ES-I3 (cell line): ENCODE measurements around the gene MRPL45.

Experiments used
- H3K36me3 ChIP-seq: 2 replicates; pipeline ENCODE4 v1.6.1; 2013; ENCODE audit warnings: mild to moderate bottlenecking, low read length, control low read depth, moderate library complexity; ENCODE audit not compliant: insufficient read depth
- H3K4me1 ChIP-seq: 2 replicates; pipeline ENCODE4 v1.6.1; 2013; ENCODE audit warnings: mild to moderate bottlenecking, control low read depth, low read length; ENCODE audit not compliant: insufficient read depth
- H3K9ac ChIP-seq: 2 replicates; pipeline ENCODE4 v1.6.1; 2013; ENCODE audit warnings: low read depth, mild to moderate bottlenecking, low read length, moderate library complexity
- H3K9me3 ChIP-seq: 2 replicates; pipeline ENCODE4 v1.6.1; 2013; ENCODE audit warnings: mild to moderate bottlenecking, low read length, moderate library complexity; ENCODE audit not compliant: control insufficient read depth, insufficient read depth

MRPL45 gene

DNA sequence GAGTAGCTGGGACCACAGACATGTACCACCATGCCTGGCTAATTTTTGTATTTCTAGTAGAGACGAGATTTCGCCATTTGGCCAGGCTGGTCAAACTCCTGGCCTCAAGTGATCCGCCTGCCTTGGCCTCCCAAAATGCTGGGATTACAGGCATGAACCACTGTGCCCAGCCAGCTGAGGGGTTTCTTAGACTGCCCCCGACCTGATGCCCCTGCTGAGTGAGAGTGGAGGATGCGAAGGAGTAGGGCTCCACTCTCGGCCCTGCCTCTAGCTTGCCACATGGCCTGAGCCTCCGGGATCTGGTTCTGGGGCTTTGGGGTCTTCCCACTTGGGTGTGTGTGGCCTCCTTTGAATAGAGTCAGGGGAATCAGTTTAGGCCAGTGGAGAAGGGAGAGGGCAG, 35.8 kb downstream of the MRPL45 start:
- Histone ChIP-seq H3K36me3 (no peaks in the 10 kb centered on the region), H3K4me1 (no peaks in the 10 kb centered on the region), H3K9ac (no peak overlapping the region), H3K9me3 (no peaks in the 10 kb centered on the region)

DNA sequence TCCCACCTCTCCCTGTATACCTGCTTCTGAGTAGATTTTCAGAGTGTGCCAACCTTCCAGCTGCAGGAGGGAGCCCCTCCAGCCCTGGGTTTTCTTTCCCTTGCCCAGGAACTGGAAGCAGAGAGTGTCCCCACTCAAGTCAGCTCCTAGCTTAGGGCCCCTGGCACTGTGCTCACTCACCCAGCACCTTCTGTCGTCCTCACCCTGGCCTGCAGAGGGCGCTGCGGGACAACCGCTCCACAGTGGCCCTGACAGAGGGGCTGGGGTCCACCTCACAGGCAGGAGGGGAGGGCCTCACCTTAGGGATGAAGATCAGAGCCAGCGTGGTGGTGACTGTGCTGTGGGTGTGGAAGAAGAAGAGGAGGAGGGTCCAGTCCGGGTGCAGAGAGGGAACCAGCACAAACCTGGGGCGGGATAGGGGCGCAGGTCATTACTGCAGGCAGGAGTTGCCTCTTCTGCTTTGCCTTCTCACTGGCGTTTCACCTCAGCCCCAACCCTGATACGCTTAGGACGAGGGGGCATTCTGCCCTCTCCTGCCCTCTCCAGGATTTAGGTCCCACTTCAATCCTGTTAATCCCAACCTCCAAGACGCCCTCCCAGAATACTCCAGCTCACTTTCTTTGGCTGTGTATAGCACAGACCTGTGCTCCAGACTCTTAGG, 36.8 kb downstream of the MRPL45 start:
- Histone ChIP-seq H3K9ac (no peak overlapping the region), H3K36me3 (no peaks in the 10 kb centered on the region), H3K9me3 (no peaks in the 10 kb centered on the region)

DNA sequence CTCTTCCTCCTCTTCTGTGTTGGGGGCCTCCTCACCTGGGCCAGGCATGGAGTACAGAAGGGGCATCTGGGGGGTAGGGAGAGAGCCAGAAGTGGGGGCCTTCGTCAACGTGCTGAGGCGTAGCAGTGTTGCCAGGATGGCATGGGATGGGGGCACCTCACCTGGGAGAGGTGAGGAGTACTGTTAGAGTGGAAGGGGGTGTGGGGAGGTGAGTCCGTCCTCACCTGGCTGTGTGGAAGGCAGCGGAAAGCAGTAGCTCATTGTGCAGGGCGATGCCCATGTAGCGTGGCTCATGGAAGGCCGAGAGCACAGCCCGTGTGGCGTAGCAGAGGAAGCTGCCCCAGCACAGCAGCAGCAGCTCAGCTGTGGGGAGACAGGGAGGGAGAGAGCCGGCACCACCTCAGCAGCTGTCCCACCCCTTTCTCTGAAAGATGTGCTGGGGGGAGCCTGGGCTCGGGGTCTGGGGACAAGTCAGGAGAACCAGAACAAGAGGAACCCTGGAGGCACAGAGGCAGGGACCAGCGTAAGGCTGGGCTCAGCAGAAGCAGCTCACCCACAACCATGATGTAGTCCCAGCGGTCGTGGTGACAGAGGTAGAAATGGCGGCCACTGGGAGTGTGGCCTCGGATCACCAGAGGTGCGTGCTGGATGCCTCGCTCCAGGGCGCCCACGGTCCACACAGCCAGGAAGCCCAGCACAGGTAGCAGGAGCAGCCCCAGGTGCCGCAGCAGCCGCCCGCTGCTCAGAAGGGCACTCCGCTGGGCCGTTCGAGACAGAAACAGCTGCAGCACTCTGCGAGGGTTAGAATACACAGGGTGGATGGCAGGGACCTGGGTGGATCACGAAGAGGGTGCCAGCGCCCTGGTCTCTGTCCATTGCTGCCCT, 37.8 kb downstream of the MRPL45 start:
- H3K4me1 ChIP-seq, result no peaks in the 10 kb centered on the region
- H3K36me3 ChIP-seq, result no peaks in the 10 kb centered on the region
- H3K9ac ChIP-seq, result no peak overlapping the region

More for the DNA sequence above, 36.8 kb downstream of the MRPL45 start:
- H3K4me1 ChIP-seq, result no peaks in the 10 kb centered on the region

DNA sequence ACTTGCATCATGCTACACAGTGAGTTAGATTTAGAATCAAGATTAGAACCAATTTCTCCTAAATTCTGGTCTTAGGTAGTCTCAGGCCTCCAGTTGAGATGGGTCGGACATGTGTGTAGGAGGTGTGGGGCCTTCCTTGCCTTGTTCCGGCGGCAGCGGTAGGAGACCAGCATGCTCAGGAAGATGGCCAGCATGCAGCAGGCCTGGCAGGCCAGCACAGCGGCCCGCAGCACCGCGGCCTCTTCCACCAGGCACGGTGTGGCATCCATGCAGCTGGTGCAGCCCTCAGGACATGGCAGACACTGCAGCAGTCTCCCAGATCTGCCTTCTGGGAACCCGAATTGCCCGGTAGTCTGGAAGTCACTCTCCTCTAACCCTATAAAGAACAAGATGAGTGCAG, 39.9 kb downstream of the MRPL45 start:
- H3K9ac ChIP-seq, result no peak overlapping the region

More for the DNA sequence above, 37.8 kb downstream of the MRPL45 start:
- no peaks in the 10 kb centered on the region for H3K9me3 ChIP-seq

DNA sequence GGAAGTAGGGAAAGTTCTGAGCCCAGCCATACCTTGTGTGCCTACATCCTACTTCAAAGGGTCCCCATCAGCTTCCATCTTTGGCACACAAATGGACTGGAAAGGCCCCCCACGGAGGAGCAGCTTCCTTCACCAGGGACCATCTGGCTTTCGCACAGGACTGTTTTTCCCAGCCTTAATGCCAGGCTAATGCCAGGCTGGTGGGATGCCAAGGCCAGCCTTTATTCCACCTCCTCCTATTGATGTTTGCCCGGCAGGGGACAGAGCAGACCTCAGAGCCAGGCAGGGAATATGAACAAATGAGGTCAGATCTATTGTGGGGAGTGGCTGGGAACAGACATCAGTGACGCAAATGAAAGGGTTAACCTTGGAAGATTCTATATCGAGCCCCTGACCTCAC, 41.1 kb downstream of the MRPL45 start:
- no peak overlapping the region for H3K9ac ChIP-seq
- H3K36me3 ChIP-seq, result no peaks in the 10 kb centered on the region
- H3K9me3 ChIP-seq, result no peaks in the 10 kb centered on the region
- peaks cover 5% of the 10 kb centered on the region; the same call in 1 of the 2 replicates for H3K4me1 ChIP-seq

More for the DNA sequence above, 39.9 kb downstream of the MRPL45 start:
- Histone ChIP-seq H3K36me3 (no peaks in the 10 kb centered on the region), H3K9me3 (no peaks in the 10 kb centered on the region), H3K4me1 (peaks cover 5% of the 10 kb centered on the region; the same call in 1 of the 2 replicates)

DNA sequence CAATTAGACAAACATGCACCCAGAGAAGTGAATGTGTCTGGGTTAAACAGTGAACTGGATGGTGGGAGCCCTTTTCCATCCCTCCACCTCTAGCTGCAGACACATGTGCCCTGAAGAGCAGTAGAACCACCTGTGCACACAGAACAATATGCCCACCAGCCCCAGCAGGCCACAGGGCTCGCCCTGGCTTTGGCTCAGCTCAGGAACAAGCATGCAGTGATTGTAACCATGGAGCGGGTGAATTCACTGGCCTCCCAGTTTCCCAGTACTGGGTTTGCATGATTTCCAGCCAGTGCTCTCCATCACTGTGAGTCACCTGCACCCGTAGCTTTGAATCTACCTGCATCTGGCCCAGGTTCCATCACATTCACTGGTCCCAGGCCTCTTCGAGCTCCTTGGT, 41.6 kb downstream of the MRPL45 start:
- peaks cover 5% of the 10 kb centered on the region; the same call in 1 of the 2 replicates for H3K4me1 ChIP-seq
- H3K9me3 ChIP-seq, result no peaks in the 10 kb centered on the region
- H3K36me3 ChIP-seq, result no peaks in the 10 kb centered on the region
- H3K9ac ChIP-seq, result no peak overlapping the region

DNA sequence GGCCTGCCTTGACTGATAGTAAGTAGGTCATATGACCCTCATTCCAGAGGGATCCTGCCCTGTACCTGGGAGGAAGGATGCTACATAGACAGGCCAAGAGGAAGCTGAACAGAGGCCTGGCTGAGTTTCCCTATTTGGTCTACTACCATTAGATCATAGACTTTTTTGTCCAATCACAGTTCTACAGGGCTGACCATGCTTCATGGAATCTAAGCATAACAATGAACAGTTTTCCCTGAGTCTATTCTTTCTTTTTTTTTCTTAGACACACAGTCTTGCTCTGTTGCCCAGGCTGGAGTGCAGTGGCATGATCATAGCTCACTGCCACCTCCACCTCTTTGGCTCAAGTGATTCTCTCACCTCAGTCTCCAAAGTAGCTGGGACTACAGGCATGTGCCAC, 42.9 kb downstream of the MRPL45 start:
- H3K9me3 ChIP-seq, result no peaks in the 10 kb centered on the region
- no peaks in the 10 kb centered on the region for H3K36me3 ChIP-seq
- peaks cover 5% of the 10 kb centered on the region; the same call in 1 of the 2 replicates for H3K4me1 ChIP-seq
- H3K9ac ChIP-seq, result no peak overlapping the region

- Histone ChIP-seq H3K9ac (no peak overlapping the region), H3K36me3 (no peaks in the 10 kb centered on the region), H3K4me1 (peaks cover 5% of the 10 kb centered on the region; the same call in 1 of the 2 replicates), H3K9me3 (no peaks in the 10 kb centered on the region)
These were observed 44.2 kb downstream of the MRPL45 start for GRCh38 chr17:38341035-38341721.

- Histone ChIP-seq H3K4me1 (peaks cover 5% of the 10 kb centered on the region; the same call in 1 of the 2 replicates), H3K9me3 (no peaks in the 10 kb centered on the region), H3K36me3 (no peaks in the 10 kb centered on the region), H3K9ac (no peak overlapping the region)
These were observed 46.1 kb downstream of the MRPL45 start for GRCh38 chr17:38342886-38343607.

GRCh38 chr17:38343608-38344419, 46.8 kb downstream of the MRPL45 start, which contains the start of gene GPR179:
GPR179 (minus strand) TSS chr17:38343956; CDS start chr17:38343789, 167 bp downstream.
- H3K36me3 ChIP-seq, result no peaks in the 10 kb centered on the region
- no peaks in the 10 kb centered on the region for H3K9me3 ChIP-seq
- no peak within 1 kb of the TSS for H3K9ac ChIP-seq
- H3K4me1 ChIP-seq, result peaks cover 5% of the 10 kb centered on the region; the same call in 1 of the 2 replicates

DNA sequence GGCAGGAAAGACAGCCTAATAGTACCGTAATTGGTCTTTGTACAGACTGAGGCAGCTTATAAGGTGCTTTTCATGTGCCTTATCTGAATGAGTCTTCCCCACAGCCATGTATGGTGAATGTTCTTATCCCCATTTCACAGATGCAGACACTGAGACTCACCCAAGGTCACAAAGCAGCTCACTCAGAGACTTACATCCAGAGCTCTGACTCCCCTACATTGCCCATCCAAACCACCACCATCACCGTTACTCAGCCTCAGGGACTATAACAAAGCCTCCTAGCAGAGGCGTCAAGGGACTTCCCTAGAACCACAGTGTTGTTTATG, 47.4 kb downstream of the MRPL45 start:
- Histone ChIP-seq H3K9me3 (no peaks in the 10 kb centered on the region), H3K36me3 (no peaks in the 10 kb centered on the region), H3K4me1 (peaks cover 5% of the 10 kb centered on the region; the same call in 1 of the 2 replicates), H3K9ac (no peak overlapping the region)

DNA sequence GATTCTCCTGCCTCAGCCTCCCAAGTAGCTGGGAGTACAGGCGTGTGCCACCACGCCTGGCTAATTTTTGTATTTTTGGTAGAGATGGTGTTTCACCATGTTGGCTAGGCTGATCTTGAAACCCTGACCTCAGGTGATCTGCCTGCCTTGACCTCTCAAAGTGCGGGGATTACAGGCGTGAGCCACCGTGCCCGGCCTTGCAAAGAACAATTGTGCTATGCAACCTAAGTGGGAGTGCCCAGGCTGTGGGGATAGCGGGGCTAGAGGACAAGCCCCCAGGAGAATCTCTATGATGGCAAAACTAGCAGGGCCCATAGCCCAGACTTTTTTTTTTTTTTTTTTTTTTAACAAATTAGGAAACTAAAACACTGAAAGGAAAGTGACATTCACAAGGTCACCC, 48.8 kb downstream of the MRPL45 start:
- Histone ChIP-seq H3K9ac (no peak overlapping the region), H3K4me1 (peaks cover 16% of the 10 kb centered on the region), H3K36me3 (no peaks in the 10 kb centered on the region), H3K9me3 (no peaks in the 10 kb centered on the region; the same call in 1 of the 2 replicates)

- Histone ChIP-seq H3K9me3 (no peaks in the 10 kb centered on the region; the same call in 1 of the 2 replicates), H3K4me1 (peaks cover 18% of the 10 kb centered on the region), H3K9ac (no peak overlapping the region), H3K36me3 (no peaks in the 10 kb centered on the region)
These were observed 52.2 kb downstream of the MRPL45 start for GRCh38 chr17:38349097-38349730.
